Activated T-cell treated with anti-CD3 and anti-CD28 coated beads, Interleukin-2, amount 50 U/mL, for 24 hours (primary cell): ENCODE data around the gene NAA15.
A peak's percentile ranks its signal among the peaks of the same experiment; 100 is the strongest.
"Not testable (repeated sequence)": the region's sequence is repeated elsewhere in the genome, so short reads cannot be mapped to it uniquely, and the experiment has no call there.

Experiments used
- DNase-seq: peaks from one replicate; pipeline ENCODE4 v3.0.0-alpha.2; 2020
- H3K27ac Mint-ChIP-seq: 2 replicates; pipeline ENCODE4 v1.8.0; 2020; ENCODE audit warnings: mild to moderate bottlenecking, mixed read lengths
- H3K27me3 Mint-ChIP-seq: 2 replicates; pipeline ENCODE4 v1.8.0; 2020; ENCODE audit warnings: mixed read lengths
- H3K36me3 Mint-ChIP-seq: 2 replicates; pipeline ENCODE4 v1.8.0; 2020; ENCODE audit warnings: low read depth, mixed read lengths
- H3K4me1 Mint-ChIP-seq: 2 replicates; pipeline ENCODE4 v1.8.0; 2020; ENCODE audit warnings: low read depth, mixed read lengths
- H3K4me3 Mint-ChIP-seq: 2 replicates; pipeline ENCODE4 v1.8.0; 2020; ENCODE audit warnings: mild to moderate bottlenecking, moderate library complexity, mixed read lengths
- H3K9me3 Mint-ChIP-seq: 2 replicates; pipeline ENCODE4 v1.8.0; 2020; ENCODE audit warnings: mixed read lengths

NAA15 gene

GRCh38 chr4:139301113-139301820 is at the start of gene NAA15:
TSS of gene NAA15 (plus strand) at chr4:139301505. CDS start at chr4:139301778, 273 bp downstream.
- no peaks in the 10 kb centered on the region for H3K27me3 Mint-ChIP-seq
- peak within 1 kb of the TSS; percentile 100 for H3K27ac Mint-ChIP-seq
- peaks cover 59% of the 10 kb centered on the region for H3K4me1 Mint-ChIP-seq
- H3K4me3 Mint-ChIP-seq = peak within 1 kb of the TSS; percentile 99
- H3K9me3 Mint-ChIP-seq = no peaks in the 10 kb centered on the region
- H3K36me3 Mint-ChIP-seq = peaks cover 53% of the 10 kb centered on the region
- peak; percentile 97 for DNase-seq

- no peak overlapping the region for H3K4me3 Mint-ChIP-seq
- DNase-seq = no peak
- H3K36me3 Mint-ChIP-seq = no peaks in the 10 kb centered on the region
- no peaks in the 10 kb centered on the region for H3K27me3 Mint-ChIP-seq
- H3K9me3 Mint-ChIP-seq = no peaks in the 10 kb centered on the region
- H3K4me1 Mint-ChIP-seq = no peaks in the 10 kb centered on the region
- no peak overlapping the region for H3K27ac Mint-ChIP-seq
Observed at GRCh38 chr4:139253046-139253445, 48.3 kb upstream of the NAA15 start.

GRCh38 chr4:139253713-139254112 is 47.6 kb upstream of the NAA15 start:
- Mint-ChIP-seq H3K36me3 (no peaks in the 10 kb centered on the region), H3K27me3 (no peaks in the 10 kb centered on the region)

GRCh38 chr4:139255581-139255980 is 45.7 kb upstream of the NAA15 start:
- DNase-seq, H3K27me3 Mint-ChIP-seq, H3K4me1 Mint-ChIP-seq: not testable (repeated sequence)

More at GRCh38 chr4:139253713-139254112, 47.6 kb upstream of the NAA15 start:
- H3K9me3 Mint-ChIP-seq = no peaks in the 10 kb centered on the region
- no peaks in the 10 kb centered on the region for H3K4me1 Mint-ChIP-seq
- no peak overlapping the region for H3K4me3 Mint-ChIP-seq
- H3K27ac Mint-ChIP-seq = no peak overlapping the region
- DNase-seq = no peak

GRCh38 chr4:139256349-139256748 is 45.0 kb upstream of the NAA15 start:
- Mint-ChIP-seq H3K4me3 (no peak overlapping the region), H3K36me3 (no peaks in the 10 kb centered on the region), H3K27ac (no peak overlapping the region), H3K9me3 (no peaks in the 10 kb centered on the region), H3K27me3 (no peaks in the 10 kb centered on the region), H3K4me1 (no peaks in the 10 kb centered on the region)
- no peak for DNase-seq

More at GRCh38 chr4:139255581-139255980, 45.7 kb upstream of the NAA15 start:
- H3K27ac Mint-ChIP-seq, H3K4me3 Mint-ChIP-seq, H3K36me3 Mint-ChIP-seq, H3K9me3 Mint-ChIP-seq: not testable (repeated sequence)

- no peaks in the 10 kb centered on the region for H3K36me3 Mint-ChIP-seq
- no peak for DNase-seq
- no peaks in the 10 kb centered on the region for H3K27me3 Mint-ChIP-seq
- H3K27ac Mint-ChIP-seq = no peak overlapping the region
- H3K9me3 Mint-ChIP-seq = no peaks in the 10 kb centered on the region
- no peak overlapping the region for H3K4me3 Mint-ChIP-seq
- peaks cover 28% of the 10 kb centered on the region for H3K4me1 Mint-ChIP-seq
Observed at GRCh38 chr4:139265654-139266053, 35.7 kb upstream of the NAA15 start.

- H3K9me3 Mint-ChIP-seq = no peaks in the 10 kb centered on the region
- no peaks in the 10 kb centered on the region for H3K36me3 Mint-ChIP-seq
- no peaks in the 10 kb centered on the region for H3K27me3 Mint-ChIP-seq
- peak overlapping the region; percentile 65 for H3K4me3 Mint-ChIP-seq
- no peak for DNase-seq
- peak overlapping the region; percentile 91 for H3K27ac Mint-ChIP-seq
- H3K4me1 Mint-ChIP-seq = peaks cover 28% of the 10 kb centered on the region
Observed at GRCh38 chr4:139266208-139266582, 35.1 kb upstream of the NAA15 start.

- Mint-ChIP-seq H3K4me1 (peaks cover 28% of the 10 kb centered on the region), H3K27me3 (no peaks in the 10 kb centered on the region), H3K27ac (peak overlapping the region; percentile 91), H3K4me3 (peak overlapping the region; percentile 65), H3K9me3 (no peaks in the 10 kb centered on the region), H3K36me3 (no peaks in the 10 kb centered on the region)
- DNase-seq = peak; percentile 83
Observed at GRCh38 chr4:139266583-139267257, 34.6 kb upstream of the NAA15 start.

GRCh38 chr4:139267301-139267700 is 34.0 kb upstream of the NAA15 start:
- H3K27me3 Mint-ChIP-seq = no peaks in the 10 kb centered on the region
- peaks cover 28% of the 10 kb centered on the region for H3K4me1 Mint-ChIP-seq
- peak overlapping the region; percentile 65 for H3K4me3 Mint-ChIP-seq
- DNase-seq = no peak
- H3K36me3 Mint-ChIP-seq = no peaks in the 10 kb centered on the region
- H3K27ac Mint-ChIP-seq = peak overlapping the region; percentile 91
- H3K9me3 Mint-ChIP-seq = no peaks in the 10 kb centered on the region

GRCh38 chr4:139273835-139274234 is 27.5 kb upstream of the NAA15 start:
- no peak overlapping the region for H3K27ac Mint-ChIP-seq
- H3K36me3 Mint-ChIP-seq = no peaks in the 10 kb centered on the region
- no peaks in the 10 kb centered on the region for H3K9me3 Mint-ChIP-seq
- no peak overlapping the region for H3K4me3 Mint-ChIP-seq
- H3K27me3 Mint-ChIP-seq = peaks cover 26% of the 10 kb centered on the region
- H3K4me1 Mint-ChIP-seq = peaks cover 2% of the 10 kb centered on the region
- no peak for DNase-seq

GRCh38 chr4:139274790-139275189 is 26.5 kb upstream of the NAA15 start:
- Mint-ChIP-seq H3K9me3 (no peaks in the 10 kb centered on the region), H3K27ac (no peak overlapping the region), H3K4me3 (no peak overlapping the region), H3K4me1 (peaks cover 11% of the 10 kb centered on the region), H3K27me3 (peaks cover 35% of the 10 kb centered on the region), H3K36me3 (no peaks in the 10 kb centered on the region)
- DNase-seq = no peak

- Mint-ChIP-seq H3K9me3 (no peaks in the 10 kb centered on the region), H3K4me1 (peaks cover 15% of the 10 kb centered on the region), H3K27ac (no peak overlapping the region), H3K4me3 (no peak overlapping the region), H3K36me3 (no peaks in the 10 kb centered on the region), H3K27me3 (peaks cover 40% of the 10 kb centered on the region)
- DNase-seq = no peak
Observed at GRCh38 chr4:139275281-139275735, 26.0 kb upstream of the NAA15 start.

- Mint-ChIP-seq H3K27ac (no peak overlapping the region), H3K9me3 (no peaks in the 10 kb centered on the region), H3K27me3 (peaks cover 50% of the 10 kb centered on the region), H3K4me3 (peak overlapping the region; percentile 79), H3K4me1 (peaks cover 17% of the 10 kb centered on the region), H3K36me3 (no peaks in the 10 kb centered on the region)
- no peak for DNase-seq
Observed at GRCh38 chr4:139278485-139278884, 22.8 kb upstream of the NAA15 start.

- no peak overlapping the region for H3K27ac Mint-ChIP-seq
- H3K4me3 Mint-ChIP-seq = peak overlapping the region; percentile 79
- no peaks in the 10 kb centered on the region for H3K9me3 Mint-ChIP-seq
- peaks cover under 1% of the 10 kb centered on the region for H3K36me3 Mint-ChIP-seq
- H3K27me3 Mint-ChIP-seq = peaks cover 50% of the 10 kb centered on the region
- peaks cover 17% of the 10 kb centered on the region for H3K4me1 Mint-ChIP-seq
- DNase-seq = peak; percentile 38
Observed at GRCh38 chr4:139278912-139279759, 22.2 kb upstream of the NAA15 start.
